ENCODE data around the gene ZRSR2. TPM values are rescaled to one million over a fixed set of nuclear protein-coding genes. Genes with fewer than 3 reads are reported as not detected.

ZRSR2 gene
- total and polyA plus RNA-seq, 4 donors, result 13.4 to 98.8 (median 28.8) TPM

DNA sequence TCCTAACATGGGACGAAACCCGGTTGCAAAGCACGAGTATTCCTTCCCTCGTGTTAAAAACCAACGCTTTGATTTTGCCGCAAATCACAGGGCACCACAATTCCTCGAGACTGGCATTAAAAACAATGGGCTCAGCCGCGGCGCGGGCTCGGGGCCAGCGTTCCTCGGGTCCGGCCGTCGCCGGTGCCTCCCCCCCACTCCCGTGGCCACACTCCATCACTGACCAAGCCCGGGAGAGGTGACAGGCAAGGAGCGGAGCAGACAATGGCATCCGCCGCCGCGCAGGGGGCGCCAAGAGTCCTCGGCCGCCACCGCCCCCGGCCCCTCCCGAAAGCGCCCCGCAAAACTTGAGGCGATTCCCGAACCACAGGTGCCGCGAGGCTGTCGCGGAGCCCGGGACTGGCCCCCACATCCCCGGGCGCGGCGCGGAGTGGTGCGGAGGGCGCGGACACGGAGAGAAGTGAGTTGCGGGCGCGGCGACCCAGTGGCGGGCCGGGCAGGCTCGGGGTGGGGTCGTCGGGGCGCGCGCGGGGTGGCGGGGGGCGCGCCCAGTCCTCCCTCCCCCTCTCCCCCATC, 63.9 kb downstream of the ZRSR2 start:
- ATAC-seq (ENCODE audit: low FRiP score) (peak; percentile 44), DNase-seq (peak; percentile 75 to 86)
- 0 to 1% methylated on average over 56 to 65 of the region's 65 CpGs for WGBS, 2 donors

DNA sequence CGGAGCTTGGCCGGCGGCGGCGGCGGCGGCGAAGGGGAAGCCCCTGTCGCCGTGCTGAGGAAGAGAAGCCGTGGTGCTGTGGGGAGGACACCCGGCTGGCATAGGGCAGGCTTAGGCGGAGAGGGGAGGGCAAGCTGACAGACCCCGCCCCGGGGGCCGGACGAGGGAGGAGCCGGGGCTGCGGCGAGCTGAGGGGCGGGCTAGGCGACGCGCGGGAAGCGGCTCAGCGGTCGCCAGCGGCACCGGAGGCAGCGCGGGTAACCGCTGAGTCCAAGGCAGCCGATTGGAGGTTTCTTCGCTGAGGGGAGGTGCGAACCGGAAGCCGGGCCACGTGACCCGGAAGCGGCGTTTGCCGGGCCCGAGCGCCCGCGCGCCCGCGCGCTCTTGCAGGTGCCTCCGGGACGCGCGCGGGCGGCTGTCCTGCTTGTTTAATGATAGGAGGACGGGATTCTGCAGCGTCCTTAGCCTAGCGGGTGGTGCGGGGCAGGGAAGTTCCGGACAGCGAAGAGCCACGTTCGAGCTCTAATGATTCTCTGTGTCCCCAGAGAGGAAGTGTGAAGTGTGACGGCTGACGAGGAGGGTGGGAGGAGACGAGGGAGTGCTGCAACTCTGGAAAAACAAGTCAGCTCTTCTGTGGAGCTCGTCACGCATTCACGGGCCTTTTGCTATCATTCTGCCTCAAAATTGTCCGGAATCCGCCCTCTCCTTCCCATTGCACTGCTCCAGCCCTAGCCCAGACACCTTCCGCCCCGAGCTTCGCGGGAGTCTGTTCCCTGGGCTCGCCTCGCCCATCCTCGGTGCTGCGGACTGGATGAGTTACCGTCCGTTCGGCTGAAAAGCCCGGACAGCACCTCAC, 64.7 kb downstream of the ZRSR2 start, which contains the start of gene AP1S2:
Gene AP1S2 (minus strand): TSS at position 102 of the 856 bp plus-strand sequence. CDS start 2,289 bp downstream, outside the sequence.
- 0% methylated on average over 74 to 85 of the region's 85 CpGs for WGBS, 2 donors
- ATAC-seq (ENCODE audit: low FRiP score) (peak; percentile 97), DNase-seq (peak; percentile 98)
- Histone ChIP-seq H3K4me3 (ENCODE audit: low read length in 2 of 2) (peak within 1 kb of the TSS; percentile 62 to 98), H3K36me3 (ENCODE audit: control insufficient read depth in 1 of 2, insufficient read depth in 2 of 2, low read length in 1 of 2) (no peaks in the 10 kb centered on the region), H3K27ac (ENCODE audit: low read depth in 1 of 2, low read length in 2 of 2) (peak within 1 kb of the TSS; percentile 7 to 96), H3K4me1 (ENCODE audit: control insufficient read depth in 1 of 2, insufficient read depth in 2 of 2, low read length in 2 of 2) (no peaks in the 10 kb centered on the region), H3K27me3 (ENCODE audit: control insufficient read depth in 1 of 2, insufficient read depth in 2 of 2, low read length in 1 of 2) (no peaks in the 10 kb centered on the region), H3K9me3 (ENCODE audit: control insufficient read depth, low read length) (no peaks in the 10 kb centered on the region)
- intact Hi-C loops (cut with DNase I), result loop anchor here (2.0 to 10.0 kb wide), 3 partner anchors 63 to 180 kb away; partner anchors contain the start of gene ZRSR2 (in 1 of the 2)

More for the DNA sequence above, 63.9 kb downstream of the ZRSR2 start:
- Histone ChIP-seq H3K4me3 (ENCODE audit: low read length in 2 of 2) (peak overlapping the region; percentile 62 to 98), H3K36me3 (ENCODE audit: control insufficient read depth in 1 of 2, insufficient read depth in 2 of 2, low read length in 1 of 2) (no peaks in the 10 kb centered on the region), H3K9me3 (ENCODE audit: control insufficient read depth, low read length) (no peaks in the 10 kb centered on the region), H3K27me3 (ENCODE audit: control insufficient read depth in 1 of 2, insufficient read depth in 2 of 2, low read length in 1 of 2) (no peaks in the 10 kb centered on the region), H3K27ac (ENCODE audit: low read depth in 1 of 2, low read length in 2 of 2) (peak overlapping the region; percentile 7 to 85), H3K4me1 (ENCODE audit: control insufficient read depth in 1 of 2, insufficient read depth in 2 of 2, low read length in 2 of 2) (no peaks in the 10 kb centered on the region)
- intact Hi-C loops (cut with DNase I), result loop anchor here (2.0 to 10.0 kb wide), 3 partner anchors 62 to 179 kb away; partner anchors contain the start of gene ZRSR2 (in 1 of the 2)

DNA sequence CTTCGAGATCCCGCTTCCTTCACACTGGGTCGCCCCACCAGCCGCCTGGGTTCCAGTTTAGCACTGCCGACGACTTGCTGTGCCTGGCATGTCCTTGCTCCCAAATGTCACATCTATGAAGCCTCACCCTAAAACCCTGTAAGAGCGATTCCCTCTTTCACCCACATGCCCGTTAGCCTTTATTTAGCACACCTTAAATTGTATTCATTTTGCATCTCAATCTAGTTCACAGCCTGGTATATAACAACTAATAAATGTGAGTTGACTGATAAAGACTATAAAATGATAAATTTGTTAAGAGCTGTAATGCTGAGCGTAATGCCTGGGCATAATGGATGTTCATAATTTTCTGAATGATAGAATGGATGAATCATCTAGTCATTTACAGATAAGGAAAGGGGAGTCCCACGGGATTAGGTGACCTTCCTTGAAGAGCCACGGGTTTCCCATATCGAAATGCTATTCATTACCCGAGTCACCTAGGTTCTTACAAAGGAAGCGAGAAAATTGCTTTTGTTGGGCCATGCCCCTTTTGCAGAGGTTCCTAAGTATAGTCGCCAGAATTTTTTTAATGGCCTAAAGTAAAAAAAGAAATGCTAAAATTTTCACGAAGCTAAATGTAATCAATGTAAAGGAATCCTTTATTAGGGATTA, 65.4 kb downstream of the ZRSR2 start:
- Histone ChIP-seq H3K4me1 (ENCODE audit: control insufficient read depth in 1 of 2, insufficient read depth in 2 of 2, low read length in 2 of 2) (no peaks in the 10 kb centered on the region), H3K27me3 (ENCODE audit: control insufficient read depth in 1 of 2, insufficient read depth in 2 of 2, low read length in 1 of 2) (no peaks in the 10 kb centered on the region), H3K36me3 (ENCODE audit: control insufficient read depth in 1 of 2, insufficient read depth in 2 of 2, low read length in 1 of 2) (no peaks in the 10 kb centered on the region), H3K9me3 (ENCODE audit: control insufficient read depth, low read length) (no peaks in the 10 kb centered on the region), H3K27ac (ENCODE audit: low read depth in 1 of 2, low read length in 2 of 2) (peak overlapping the region in 1 of 2 donors; percentile 96), H3K4me3 (ENCODE audit: low read length in 2 of 2) (peak overlapping the region; percentile 41 to 60)
- intact Hi-C loops (cut with DNase I), result loop anchor here (2.0 to 10.0 kb wide), 2 partner anchors 171 to 181 kb away; no protein-coding TSS in a partner anchor
- DNase-seq, result no peak
- 11 to 17% methylated on average over 16 of the region's 16 CpGs for WGBS, 2 donors
- ATAC-seq (ENCODE audit: low FRiP score), result no peak

DNA sequence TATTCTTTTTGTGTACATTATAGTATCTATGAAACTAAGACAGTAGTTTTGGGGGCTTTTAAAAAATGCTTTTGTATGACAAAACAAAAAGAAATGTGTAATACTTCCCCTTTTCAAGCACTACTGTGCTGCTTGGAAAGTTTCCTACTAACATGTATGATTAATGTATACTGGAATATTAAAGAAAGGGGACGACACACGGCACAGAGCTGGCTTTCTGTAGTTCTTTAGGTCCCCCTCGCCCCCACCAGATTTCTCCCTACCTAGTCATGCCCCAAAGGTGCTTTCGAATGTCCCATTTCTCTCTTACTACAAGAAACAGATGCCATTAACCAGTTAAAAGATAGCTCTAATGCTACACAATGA, 65.9 kb downstream of the ZRSR2 start:
- intact Hi-C loops (cut with DNase I), result loop anchor here in 1 of 2 donors (10.0 kb wide), 1 partner anchor 171 kb away; no protein-coding TSS in a partner anchor
- Histone ChIP-seq H3K4me3 (ENCODE audit: low read length in 2 of 2) (no peak overlapping the region), H3K36me3 (ENCODE audit: control insufficient read depth in 1 of 2, insufficient read depth in 2 of 2, low read length in 1 of 2) (no peaks in the 10 kb centered on the region), H3K27ac (ENCODE audit: low read depth in 1 of 2, low read length in 2 of 2) (no peak overlapping the region), H3K4me1 (ENCODE audit: control insufficient read depth in 1 of 2, insufficient read depth in 2 of 2, low read length in 2 of 2) (no peaks in the 10 kb centered on the region), H3K27me3 (ENCODE audit: control insufficient read depth in 1 of 2, insufficient read depth in 2 of 2, low read length in 1 of 2) (no peaks in the 10 kb centered on the region), H3K9me3 (ENCODE audit: control insufficient read depth, low read length) (no peaks in the 10 kb centered on the region)
- WGBS, 2 donors, result 52 to 61% methylated on average over 4 of the region's 4 CpGs
- ATAC-seq (ENCODE audit: low FRiP score) (no peak), DNase-seq (no peak)

DNA sequence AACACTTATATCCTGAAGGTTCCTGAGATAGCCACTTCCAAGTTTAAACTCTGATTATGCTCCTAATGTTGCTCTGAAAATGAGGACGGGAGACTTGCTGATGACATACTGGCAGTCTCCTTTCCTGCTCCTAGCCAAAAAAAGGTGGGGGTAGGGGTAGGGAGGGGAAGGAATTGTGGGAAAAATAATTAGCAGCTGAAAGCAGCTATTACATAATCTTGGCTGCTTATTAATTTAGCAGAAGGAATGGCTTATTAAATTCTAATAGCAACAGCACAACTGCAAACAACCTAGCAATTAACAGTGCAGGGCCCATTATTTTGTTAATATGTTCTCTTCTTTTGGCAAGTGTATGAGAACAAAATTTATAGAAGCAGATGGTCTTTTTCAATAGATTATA, 66.4 kb downstream of the ZRSR2 start:
- no peaks in the 10 kb centered on the region for H3K4me1 ChIP-seq (ENCODE audit: control insufficient read depth in 1 of 2, insufficient read depth in 2 of 2, low read length in 2 of 2)
- no peak overlapping the region for H3K4me3 ChIP-seq (ENCODE audit: low read length in 2 of 2)
- ATAC-seq (ENCODE audit: low FRiP score) (no peak), DNase-seq (no peak)
- intact Hi-C loops (cut with DNase I), result loop anchor here in 1 of 2 donors (10.0 kb wide), 1 partner anchor 172 kb away; no protein-coding TSS in a partner anchor
- H3K9me3 ChIP-seq (ENCODE audit: control insufficient read depth, low read length), result no peaks in the 10 kb centered on the region
- H3K27me3 ChIP-seq (ENCODE audit: control insufficient read depth in 1 of 2, insufficient read depth in 2 of 2, low read length in 1 of 2), result no peaks in the 10 kb centered on the region
- WGBS, 2 donors, result 19 to 60% methylated on average over 1 of the region's 1 CpG
- no peaks in the 10 kb centered on the region for H3K36me3 ChIP-seq (ENCODE audit: control insufficient read depth in 1 of 2, insufficient read depth in 2 of 2, low read length in 1 of 2)
- no peak overlapping the region for H3K27ac ChIP-seq (ENCODE audit: low read depth in 1 of 2, low read length in 2 of 2)

DNA sequence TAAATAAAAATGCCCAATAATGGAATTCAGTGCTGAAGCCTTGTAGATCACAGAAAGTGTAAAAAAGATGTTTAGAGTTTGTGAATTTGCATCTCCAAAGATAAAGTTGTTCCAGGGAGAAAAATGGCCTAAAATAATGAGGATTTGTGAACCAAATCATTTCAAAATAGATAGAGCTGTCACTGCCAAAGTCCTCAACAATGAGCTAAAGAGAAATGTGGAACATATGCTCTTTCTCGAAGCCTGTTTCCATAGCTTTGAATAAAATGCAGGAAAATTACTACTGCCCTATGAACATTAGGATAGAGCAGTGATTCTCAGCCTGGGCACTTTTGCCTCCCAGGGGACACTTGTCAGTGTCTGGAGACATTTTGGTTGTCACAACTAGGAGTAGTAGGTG, 67.8 kb downstream of the ZRSR2 start:
- no peak overlapping the region for H3K27ac ChIP-seq (ENCODE audit: low read depth in 1 of 2, low read length in 2 of 2)
- no peaks in the 10 kb centered on the region for H3K9me3 ChIP-seq (ENCODE audit: control insufficient read depth, low read length)
- ATAC-seq (ENCODE audit: low FRiP score) (no peak), DNase-seq (no peak)
- no peak overlapping the region for H3K4me3 ChIP-seq (ENCODE audit: low read length in 2 of 2)
- no peaks in the 10 kb centered on the region for H3K4me1 ChIP-seq (ENCODE audit: control insufficient read depth in 1 of 2, insufficient read depth in 2 of 2, low read length in 2 of 2)
- intact Hi-C loops (cut with DNase I), result loop anchor here in 1 of 2 donors (10.0 kb wide), 1 partner anchor 173 kb away; no protein-coding TSS in a partner anchor
- H3K27me3 ChIP-seq (ENCODE audit: control insufficient read depth in 1 of 2, insufficient read depth in 2 of 2, low read length in 1 of 2), result no peaks in the 10 kb centered on the region
- WGBS, 2 donors, result 84 to 90% methylated on average over 1 of the region's 1 CpG
- no peaks in the 10 kb centered on the region for H3K36me3 ChIP-seq (ENCODE audit: control insufficient read depth in 1 of 2, insufficient read depth in 2 of 2, low read length in 1 of 2)

DNA sequence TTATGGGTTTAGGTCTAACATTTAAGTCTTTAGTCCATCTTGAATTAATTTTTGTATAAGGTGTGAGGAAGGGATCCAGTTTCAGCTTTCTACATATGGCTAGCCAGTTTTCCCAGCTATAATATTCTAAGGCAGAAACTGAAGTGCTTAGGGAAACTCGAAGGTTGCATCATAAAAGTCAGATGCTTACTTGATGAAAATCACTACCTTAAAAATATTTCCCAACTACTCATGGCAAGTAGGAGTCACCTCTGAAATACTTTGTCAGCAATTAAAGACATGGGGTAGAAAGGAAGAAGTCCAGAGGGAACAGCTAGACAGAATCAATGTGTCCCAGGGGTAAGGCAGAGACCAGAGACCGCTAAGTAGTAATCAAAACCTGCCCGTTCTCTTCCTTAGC, 70.6 kb downstream of the ZRSR2 start:
- Histone ChIP-seq H3K27ac (ENCODE audit: low read depth in 1 of 2, low read length in 2 of 2) (no peak overlapping the region), H3K4me3 (ENCODE audit: low read length in 2 of 2) (no peak overlapping the region), H3K4me1 (ENCODE audit: control insufficient read depth in 1 of 2, insufficient read depth in 2 of 2, low read length in 2 of 2) (no peaks in the 10 kb centered on the region), H3K36me3 (ENCODE audit: control insufficient read depth in 1 of 2, insufficient read depth in 2 of 2, low read length in 1 of 2) (no peaks in the 10 kb centered on the region), H3K27me3 (ENCODE audit: control insufficient read depth in 1 of 2, insufficient read depth in 2 of 2, low read length in 1 of 2) (no peaks in the 10 kb centered on the region), H3K9me3 (ENCODE audit: control insufficient read depth, low read length) (no peaks in the 10 kb centered on the region)
- no peak for DNase-seq
- intact Hi-C loops (cut with DNase I), result no loop called here
- ATAC-seq (ENCODE audit: low FRiP score), result no peak
- WGBS, 2 donors, result 88 to 93% methylated on average over 3 of the region's 3 CpGs

DNA sequence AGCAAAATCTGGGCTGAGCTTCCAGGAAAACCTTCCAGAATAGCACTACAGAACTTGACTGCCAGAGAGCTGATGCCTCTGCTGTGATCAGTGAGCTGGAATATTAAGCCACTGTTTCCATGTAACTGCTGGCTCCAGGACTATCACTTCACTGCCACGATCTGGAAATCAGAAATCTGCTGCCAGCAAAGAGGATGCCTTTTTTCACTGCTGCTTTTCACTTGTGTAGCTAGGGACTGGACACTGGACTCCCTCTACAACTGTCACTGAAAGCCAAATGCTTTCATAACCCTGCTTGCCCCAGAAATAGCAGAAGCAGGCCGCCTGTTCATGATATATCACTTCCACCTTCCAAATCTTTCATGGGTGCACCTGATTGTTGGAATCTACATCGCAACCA, 73.7 kb downstream of the ZRSR2 start:
- no peak for DNase-seq
- no peak for ATAC-seq (ENCODE audit: low FRiP score)
- Histone ChIP-seq H3K4me3 (ENCODE audit: low read length in 2 of 2) (no peak overlapping the region), H3K27me3 (ENCODE audit: control insufficient read depth in 1 of 2, insufficient read depth in 2 of 2, low read length in 1 of 2) (no peaks in the 10 kb centered on the region), H3K4me1 (ENCODE audit: control insufficient read depth in 1 of 2, insufficient read depth in 2 of 2, low read length in 2 of 2) (no peaks in the 10 kb centered on the region), H3K9me3 (ENCODE audit: control insufficient read depth, low read length) (no peaks in the 10 kb centered on the region), H3K27ac (ENCODE audit: low read depth in 1 of 2, low read length in 2 of 2) (no peak overlapping the region), H3K36me3 (ENCODE audit: control insufficient read depth in 1 of 2, insufficient read depth in 2 of 2, low read length in 1 of 2) (no peaks in the 10 kb centered on the region)
- 54 to 64% methylated on average over 3 of the region's 3 CpGs for WGBS, 2 donors
- intact Hi-C loops (cut with DNase I), result no loop called here

Data from aorta (tissue), 5 donors.